Measurements from ENCODE around the gene PDIA4. TPM values are rescaled to one million over a fixed set of nuclear protein-coding genes. Genes with fewer than 3 reads are reported as not detected.
A peak's percentile ranks its signal among the peaks of the same experiment; 100 is the strongest.

The PDIA4 gene
- total and polyA plus RNA-seq, 10 donors, result 21.6 to 160 (median 84.6) TPM

GRCh38 chr7:149004405-149005370 is 23.6 kb downstream of the PDIA4 start:
- H3K4me3 ChIP-seq, result no peak overlapping the region
- peaks cover 0 to 13% (median 4%) of the 10 kb centered on the region in 6 donors for H3K4me1 ChIP-seq
- H3K27me3 ChIP-seq (replicated peaks in 1 of 7), result no peaks in the 10 kb centered on the region
- peaks cover 0 to 89% (median 68%) of the 10 kb centered on the region in 6 donors for H3K36me3 ChIP-seq
- no peaks in the 10 kb centered on the region for H3K9me3 ChIP-seq
- H3K27ac ChIP-seq, result no peak overlapping the region
- TF ChIP-seq POLR2AphosphoS5 (IDR thresholded peaks at IDR 0.05) (no peak), POLR2A (IDR thresholded peaks at IDR 0.05) (no peak)
- intact Hi-C loops (cut with DNase I; ENCODE audit: low total_unique reads), result loop anchor here (2.0 kb wide), 1 partner anchor 60 kb away; no protein-coding TSS in a partner anchor
- WGBS, 5 donors, result 92 to 95% (median 94%) methylated on average over 20 to 28 of the region's 28 CpGs
- DNase-seq, result peak; percentile 73

- Histone ChIP-seq H3K4me1 (peaks cover 0 to 13% (median 4%) of the 10 kb centered on the region in 6 donors), H3K36me3 (peaks cover 0 to 79% (median 58%) of the 10 kb centered on the region in 6 donors), H3K9me3 (no peaks in the 10 kb centered on the region), H3K4me3 (no peak overlapping the region), H3K27ac (no peak overlapping the region), H3K27me3 (replicated peaks in 1 of 7) (no peaks in the 10 kb centered on the region)
- peak; percentile 43 for DNase-seq
- intact Hi-C loops (cut with DNase I; ENCODE audit: low total_unique reads), result loop anchor here (2.0 kb wide), 1 partner anchor 61 kb away; no protein-coding TSS in a partner anchor
- TF ChIP-seq POLR2AphosphoS5 (IDR thresholded peaks at IDR 0.05) (no peak), POLR2A (IDR thresholded peaks at IDR 0.05) (no peak), CTCF (IDR thresholded peaks at IDR 0.05 in 8 of 11, conservative IDR thresholded peaks at IDR 0.05 in 3 of 11) (no peak)
- WGBS, 5 donors, result 93 to 95% (median 94%) methylated on average over 27 of the region's 27 CpGs
Observed at GRCh38 chr7:149003560-149004305, 24.6 kb downstream of the PDIA4 start.

GRCh38 chr7:149003018-149003417 is 25.3 kb downstream of the PDIA4 start:
- H3K27me3 ChIP-seq (replicated peaks in 1 of 7), result no peaks in the 10 kb centered on the region
- H3K27ac ChIP-seq, result no peak overlapping the region
- intact Hi-C loops (cut with DNase I; ENCODE audit: low total_unique reads), result no loop called here
- no peaks in the 10 kb centered on the region for H3K9me3 ChIP-seq
- H3K36me3 ChIP-seq, result peaks cover 0 to 72% (median 54%) of the 10 kb centered on the region in 6 donors
- WGBS, 5 donors, result 88 to 94% (median 91%) methylated on average over 11 of the region's 11 CpGs
- no peak overlapping the region for H3K4me3 ChIP-seq
- no peak for TF ChIP-seq POLR2AphosphoS5 (IDR thresholded peaks at IDR 0.05)
- peaks cover 0 to 13% (median 4%) of the 10 kb centered on the region in 6 donors for H3K4me1 ChIP-seq
- peak; percentile 58 for DNase-seq

- 91 to 98% (median 93%) methylated on average over 11 to 13 of the region's 13 CpGs for WGBS, 5 donors
- peak; percentile 56 for DNase-seq
- intact Hi-C loops (cut with DNase I; ENCODE audit: low total_unique reads), result no loop called here
- H3K4me3 ChIP-seq, result no peak overlapping the region
- TF ChIP-seq CTCF (IDR thresholded peaks at IDR 0.05 in 8 of 11, conservative IDR thresholded peaks at IDR 0.05 in 3 of 11) (no peak), POLR2A (IDR thresholded peaks at IDR 0.05) (no peak), POLR2AphosphoS5 (IDR thresholded peaks at IDR 0.05) (no peak)
- H3K9me3 ChIP-seq, result no peaks in the 10 kb centered on the region
- H3K27ac ChIP-seq, result no peak overlapping the region
- no peaks in the 10 kb centered on the region for H3K27me3 ChIP-seq (replicated peaks in 1 of 7)
- peaks cover 0 to 13% (median 4%) of the 10 kb centered on the region in 6 donors for H3K4me1 ChIP-seq
- H3K36me3 ChIP-seq, result peaks cover 0 to 68% (median 50%) of the 10 kb centered on the region in 6 donors
Observed at GRCh38 chr7:149002604-149003003, 25.7 kb downstream of the PDIA4 start.
